ENCODE measurements around the gene TMEM121B.

DNA sequence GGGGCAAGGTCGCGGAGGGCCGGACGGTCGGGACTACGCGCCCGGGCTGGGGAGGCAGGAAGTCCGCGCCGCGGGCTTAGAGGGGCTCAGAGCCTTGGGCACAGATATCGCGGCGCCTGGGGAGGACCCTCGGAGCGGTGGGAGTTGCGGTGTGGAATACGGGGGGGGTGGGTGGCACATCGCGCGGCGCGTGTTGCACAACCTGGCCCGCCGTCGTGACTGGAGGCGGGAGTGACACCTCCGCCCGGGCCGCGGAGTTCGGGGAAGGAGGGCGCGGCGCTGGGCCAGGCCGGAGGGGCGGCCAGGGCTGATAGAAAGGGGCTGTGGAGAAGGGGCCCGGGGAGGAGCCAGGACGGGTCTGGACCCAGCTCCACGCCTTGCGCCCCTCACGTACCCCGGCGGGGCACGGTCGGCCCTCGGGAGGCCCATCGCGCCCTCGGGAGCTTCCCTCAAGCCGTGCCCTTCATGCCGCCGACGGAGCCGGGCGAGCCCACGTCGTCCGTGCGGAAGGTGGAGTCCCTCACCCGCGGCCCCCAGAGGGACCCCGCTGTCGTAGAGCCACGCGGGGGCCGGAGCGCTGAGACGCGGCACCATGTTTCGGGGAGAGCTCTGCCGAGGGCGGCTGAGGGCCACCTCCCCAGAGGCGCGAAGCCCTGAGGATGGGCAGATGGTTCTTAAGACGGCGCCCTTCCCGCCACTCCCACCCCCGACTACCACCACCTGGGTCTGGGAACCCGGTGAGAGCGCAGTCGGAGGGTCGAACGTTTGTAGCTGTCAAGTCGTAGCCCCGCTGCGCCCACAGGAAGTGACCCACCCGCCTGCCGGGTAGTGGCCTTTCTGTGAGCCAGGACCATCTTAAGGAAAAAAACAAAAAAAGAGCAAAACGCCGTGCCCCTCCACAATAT, 35.6 kb downstream of the TMEM121B start:
- TF ChIP-seq, protein P1, sequence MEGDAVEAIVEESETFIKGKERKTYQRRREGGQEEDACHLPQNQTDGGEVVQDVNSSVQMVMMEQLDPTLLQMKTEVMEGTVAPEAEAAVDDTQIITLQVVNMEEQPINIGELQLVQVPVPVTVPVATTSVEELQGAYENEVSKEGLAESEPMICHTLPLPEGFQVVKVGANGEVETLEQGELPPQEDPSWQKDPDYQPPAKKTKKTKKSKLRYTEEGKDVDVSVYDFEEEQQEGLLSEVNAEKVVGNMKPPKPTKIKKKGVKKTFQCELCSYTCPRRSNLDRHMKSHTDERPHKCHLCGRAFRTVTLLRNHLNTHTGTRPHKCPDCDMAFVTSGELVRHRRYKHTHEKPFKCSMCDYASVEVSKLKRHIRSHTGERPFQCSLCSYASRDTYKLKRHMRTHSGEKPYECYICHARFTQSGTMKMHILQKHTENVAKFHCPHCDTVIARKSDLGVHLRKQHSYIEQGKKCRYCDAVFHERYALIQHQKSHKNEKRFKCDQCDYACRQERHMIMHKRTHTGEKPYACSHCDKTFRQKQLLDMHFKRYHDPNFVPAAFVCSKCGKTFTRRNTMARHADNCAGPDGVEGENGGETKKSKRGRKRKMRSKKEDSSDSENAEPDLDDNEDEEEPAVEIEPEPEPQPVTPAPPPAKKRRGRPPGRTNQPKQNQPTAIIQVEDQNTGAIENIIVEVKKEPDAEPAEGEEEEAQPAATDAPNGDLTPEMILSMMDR (optimal IDR thresholded peaks at IDR 0.05 in 1 of 3, IDR thresholded peaks at IDR 0.05 in 1 of 3, conservative IDR thresholded peaks at IDR 0.05 in 1 of 3; ENCODE audit: extremely low read depth in 1 of 3, insufficient read depth in 2 of 3, low read length in 3 of 3): no peak
- TF ChIP-seq EZH2 (IDR thresholded peaks at IDR 0.05; ENCODE audit: low read length): no peak

All from keratinocyte (primary cell).